Epidermal melanocyte (primary cell): ENCODE data around the gene TGFBR3L.
"Not testable (repeated sequence)": the region's sequence is repeated elsewhere in the genome, so short reads cannot be mapped to it uniquely, and the experiment has no call there.

Source experiments
- DNase-seq: peaks from one replicate; pipeline ENCODE4 v3.0.0; 2011; ENCODE audit warnings: low spot score; ENCODE audit not compliant: insufficient read length

TGFBR3L gene

GRCh38 chr19:7947939-7948338 lies 33.3 kb downstream of the TGFBR3L start:
- DNase-seq = no peak

GRCh38 chr19:7953060-7953459 lies 38.4 kb downstream of the TGFBR3L start:
- DNase-seq = no peak

DNA sequence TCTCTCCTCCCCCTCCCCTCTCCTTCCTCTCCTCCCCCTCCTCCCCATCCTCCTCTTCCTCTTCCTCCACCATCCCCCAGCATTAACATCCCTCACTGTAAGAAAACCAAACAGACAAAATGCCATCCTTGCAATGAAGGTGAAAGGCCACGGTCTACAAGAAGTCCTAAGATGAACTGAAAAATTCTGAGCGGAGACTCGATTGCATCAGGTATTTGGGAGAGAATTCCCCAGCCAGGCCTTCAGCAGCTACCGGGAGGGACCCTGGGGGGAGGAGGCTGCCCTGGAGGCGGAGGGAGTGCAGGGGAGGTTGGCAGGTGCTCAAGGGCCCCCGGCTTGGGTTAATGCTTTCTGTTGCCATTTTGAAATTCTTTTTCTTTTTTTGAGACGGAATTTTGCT lies 38.9 kb downstream of the TGFBR3L start:
- DNase-seq = no peak

DNA sequence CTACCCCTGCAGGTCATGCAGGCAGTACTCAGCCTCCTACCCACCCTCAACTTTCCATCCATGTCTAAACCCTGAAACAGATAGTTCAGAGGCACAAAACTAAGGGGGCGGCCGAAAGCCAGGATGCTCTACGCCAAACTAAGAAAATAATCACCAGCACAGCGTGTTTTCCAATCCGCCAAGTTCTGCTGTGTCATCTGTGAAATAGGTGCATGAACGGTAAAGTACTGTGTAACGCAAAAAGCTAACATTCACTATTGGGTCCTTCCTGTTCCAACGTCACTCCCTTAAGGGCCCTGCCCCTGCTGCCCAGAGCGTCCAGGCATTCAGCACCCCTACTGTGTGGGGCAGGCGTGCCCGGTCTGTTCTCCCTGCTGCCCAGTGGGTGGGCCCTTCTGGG lies 41.1 kb downstream of the TGFBR3L start:
- no peak for DNase-seq

- no peak for DNase-seq
Measured at GRCh38 chr19:7959211-7959610, 44.6 kb downstream of the TGFBR3L start.

DNA sequence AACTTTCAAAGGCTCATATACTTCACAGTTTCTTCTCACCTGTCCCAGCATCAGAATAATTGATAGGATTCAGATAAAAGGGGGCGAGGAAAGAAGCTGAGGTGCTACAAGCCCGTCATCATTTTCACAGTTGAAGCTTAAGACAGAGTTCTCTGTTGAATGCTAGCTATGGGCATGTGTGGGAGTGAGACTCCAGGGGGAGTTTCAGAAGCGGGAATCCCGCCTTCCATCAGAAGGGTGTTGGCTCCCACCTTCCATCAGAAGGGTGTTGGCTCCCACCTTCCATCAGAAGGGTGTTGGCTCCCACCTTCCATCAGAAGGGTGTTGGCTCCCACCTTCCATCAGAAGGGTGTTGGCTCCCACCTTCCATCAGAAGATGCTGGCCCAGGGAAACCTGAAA lies 46.5 kb downstream of the TGFBR3L start:
- not testable (repeated sequence) for DNase-seq

GRCh38 chr19:7961920-7962626 lies 47.4 kb downstream of the TGFBR3L start:
- no peak for DNase-seq

GRCh38 chr19:7962644-7963268 lies 48.1 kb downstream of the TGFBR3L start:
- DNase-seq = no peak

DNA sequence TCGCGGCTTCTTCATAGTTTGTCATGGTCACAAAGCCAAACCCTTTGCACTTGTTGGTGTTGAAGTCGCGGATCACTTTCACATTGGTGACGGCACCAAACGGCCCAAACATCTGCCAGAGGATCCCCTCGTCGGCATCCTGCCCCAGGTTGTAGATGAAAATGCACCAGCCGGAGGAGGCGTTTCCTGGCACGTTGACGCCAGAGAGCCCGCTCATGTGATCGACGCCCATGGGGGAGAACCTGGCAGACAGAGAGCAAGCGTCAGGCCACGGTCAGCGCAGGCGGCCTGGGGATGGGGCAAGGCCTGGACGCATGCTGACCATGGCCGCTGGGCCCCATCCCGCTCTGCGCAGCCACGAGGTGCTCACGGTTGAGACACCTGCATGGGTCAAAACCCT lies 48.9 kb downstream of the TGFBR3L start:
- DNase-seq = no peak

GRCh38 chr19:7965259-7965841 lies 50.7 kb downstream of the TGFBR3L start:
- DNase-seq = no peak

- DNase-seq = no peak
Measured at GRCh38 chr19:7965921-7966665, 51.5 kb downstream of the TGFBR3L start.

- no peak for DNase-seq
Measured at GRCh38 chr19:7968008-7968795, 53.6 kb downstream of the TGFBR3L start.
